Islet of Langerhans (tissue), 1 donor: ENCODE results near the gene ATXN1.
"Not testable (repeated sequence)": the region's sequence is repeated elsewhere in the genome, so short reads cannot be mapped to it uniquely, and the experiment has no call there.

Experiments
- FAIRE-seq: peaks from one replicate; lab custom pipeline; 2011; peaks lifted over from hg19 to GRCh38; lab: Jason Lieb, UNC

Gene ATXN1

DNA sequence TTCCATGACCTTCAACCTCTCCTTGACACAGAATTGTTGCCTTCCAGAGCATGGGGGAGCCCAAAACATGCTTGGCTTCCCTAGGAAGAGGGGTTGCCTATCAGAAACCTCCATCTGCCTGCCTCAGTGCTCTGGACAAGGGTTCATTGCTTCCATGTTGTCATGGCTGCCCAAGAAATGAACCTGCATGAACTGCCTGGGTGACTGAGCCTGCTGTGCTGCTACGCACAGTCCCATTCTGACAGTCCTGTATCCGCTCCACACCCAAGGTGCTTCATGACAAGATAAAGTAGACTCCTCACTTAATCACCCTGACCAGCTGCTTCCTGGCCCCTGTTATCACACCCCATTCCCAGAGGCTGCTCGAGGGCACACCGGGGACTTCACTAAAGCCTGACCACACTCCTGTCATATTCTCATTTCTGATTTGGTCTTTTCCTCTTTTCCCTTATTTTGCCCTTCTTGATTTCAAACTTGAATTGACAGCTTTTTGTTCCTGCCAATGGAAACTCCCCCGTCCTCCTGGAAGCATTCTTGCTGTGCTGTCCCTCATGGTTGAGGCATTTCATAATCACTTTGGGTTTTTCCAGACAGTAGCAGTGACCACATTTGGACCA, 491.0 kb downstream of the ATXN1 start:
- no peak for FAIRE-seq

DNA sequence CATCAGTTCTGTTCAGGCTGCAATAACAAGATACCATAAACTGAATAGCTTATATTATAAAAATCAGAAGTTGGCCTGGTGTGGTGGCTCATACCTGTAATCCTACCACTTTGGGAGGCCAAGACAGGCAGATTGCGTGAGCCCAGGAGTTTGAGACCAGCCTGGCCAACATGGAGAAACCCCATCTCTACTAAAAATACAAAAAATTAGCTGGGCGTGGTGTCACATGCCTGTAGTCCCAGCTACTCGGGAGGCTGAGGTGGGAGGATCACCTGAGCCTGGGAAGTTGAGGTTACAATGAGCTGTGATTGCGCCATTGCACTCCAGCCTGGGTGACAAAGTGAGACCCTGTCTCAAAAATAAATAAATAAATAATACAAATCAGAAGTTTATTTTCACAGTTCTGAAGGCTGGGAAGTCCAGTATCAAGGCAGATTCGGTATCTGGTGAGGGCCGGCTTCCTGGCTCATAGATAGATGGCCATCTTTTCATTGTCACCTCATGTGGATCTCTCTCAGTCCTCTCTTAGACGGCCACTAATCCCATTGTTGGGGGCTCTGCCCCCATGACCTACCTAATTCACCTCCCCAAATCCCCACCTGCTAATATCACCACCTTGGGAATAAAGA, 491.7 kb downstream of the ATXN1 start:
- FAIRE-seq = not testable (repeated sequence)

DNA sequence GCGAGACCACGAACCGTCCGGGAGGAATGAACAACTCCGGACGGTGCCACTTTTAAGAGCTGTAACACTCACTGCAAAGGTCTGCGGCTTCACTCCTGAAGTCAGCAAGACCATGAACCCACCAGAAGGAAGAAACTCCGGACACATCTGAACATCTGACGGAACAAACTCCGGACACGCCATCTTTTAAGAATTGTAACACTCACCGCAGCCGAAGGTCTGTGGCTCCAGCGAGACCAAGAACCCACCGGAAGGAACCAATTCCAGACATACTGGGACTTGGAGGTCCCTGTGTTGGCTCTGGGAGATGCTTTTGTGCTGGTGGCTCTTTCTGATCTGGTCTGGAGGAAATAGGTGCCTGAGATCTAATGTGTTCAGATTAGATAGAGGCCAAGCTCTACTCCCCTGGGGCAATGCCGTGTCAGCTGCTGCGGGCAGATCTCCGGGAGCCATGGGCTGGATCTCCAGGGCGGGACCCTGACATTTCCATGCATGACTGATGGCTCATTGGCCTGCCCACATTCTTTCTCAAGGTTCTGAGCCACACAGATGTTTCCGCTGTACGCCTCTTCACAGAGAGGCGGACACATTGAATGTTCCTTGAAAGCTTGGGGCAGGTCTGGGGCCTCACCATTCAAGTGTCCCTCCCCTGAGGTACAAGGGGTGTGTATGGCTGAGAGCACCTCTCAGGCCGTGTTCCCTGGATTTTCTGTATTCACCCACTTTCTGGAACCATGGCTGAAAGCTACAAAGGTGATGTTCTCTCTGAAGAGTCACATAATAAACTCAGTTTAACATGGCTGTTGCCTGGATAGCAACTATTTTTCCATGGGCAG, 493.6 kb downstream of the ATXN1 start:
- no peak for FAIRE-seq

DNA sequence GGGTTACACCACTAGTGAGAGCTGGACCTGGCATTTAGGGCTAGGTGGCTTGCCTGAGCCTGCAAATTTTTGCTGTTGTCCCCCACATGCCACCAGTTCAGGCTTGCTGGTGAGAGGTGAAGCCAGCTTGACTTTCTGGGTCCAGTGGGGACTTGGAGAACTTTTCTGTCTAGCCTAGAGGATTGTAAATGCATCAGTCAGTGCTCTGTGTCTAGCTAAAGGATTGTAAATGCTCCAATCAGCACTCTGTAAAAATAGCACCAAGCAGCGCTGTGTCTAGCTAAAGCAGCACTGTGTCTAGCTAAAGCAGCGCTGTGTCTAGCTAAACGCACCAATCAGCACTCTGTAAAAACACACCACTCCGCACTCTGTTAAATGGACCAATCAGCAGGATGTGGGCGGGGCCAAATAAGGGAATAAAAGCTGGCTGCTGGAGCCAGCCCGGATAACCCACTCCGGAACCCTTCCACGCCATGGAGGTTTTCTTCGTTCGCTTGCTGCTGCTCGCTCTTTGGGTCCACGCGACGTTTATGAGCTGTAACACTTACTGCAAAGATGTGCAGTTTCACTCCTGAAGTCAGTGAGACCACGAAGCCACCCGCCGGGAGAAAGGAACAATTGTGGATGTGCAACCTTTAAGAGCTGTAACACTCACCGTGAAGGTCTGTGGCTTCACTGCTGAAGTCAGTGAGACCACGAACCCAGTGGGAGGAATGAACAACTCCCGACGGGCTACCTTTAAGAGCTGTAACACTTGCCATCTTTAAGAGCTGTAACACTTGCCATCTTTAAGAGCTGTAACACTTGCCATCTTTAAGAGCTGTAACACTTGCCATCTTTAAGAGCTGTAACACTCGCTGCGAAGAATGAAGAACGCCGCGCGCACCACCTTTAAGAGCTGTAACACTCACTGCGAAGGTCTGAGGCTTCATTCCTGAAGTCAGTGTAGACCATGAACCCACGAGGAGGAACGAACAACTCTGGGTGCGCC, 495.6 kb downstream of the ATXN1 start:
- no peak for FAIRE-seq

DNA sequence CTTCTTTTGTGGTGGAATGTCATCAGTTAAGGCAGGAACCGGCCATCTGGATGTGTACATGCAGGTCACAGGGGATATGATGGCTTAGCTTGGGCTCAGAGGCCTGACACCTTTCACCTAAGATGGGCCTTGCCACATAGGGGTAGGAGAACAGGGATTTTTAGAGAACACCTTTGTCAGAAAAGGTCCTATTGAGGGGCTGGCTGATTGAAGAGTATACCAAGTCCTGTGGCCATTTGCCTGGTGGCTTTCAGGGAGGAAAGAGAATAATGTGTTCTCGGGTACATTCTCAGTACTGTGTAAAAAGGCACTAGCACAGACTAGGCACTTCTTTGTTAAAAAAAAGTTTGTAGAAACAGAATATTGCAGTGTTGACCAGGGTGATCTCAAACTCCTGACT, 496.5 kb downstream of the ATXN1 start:
- FAIRE-seq = no peak

DNA sequence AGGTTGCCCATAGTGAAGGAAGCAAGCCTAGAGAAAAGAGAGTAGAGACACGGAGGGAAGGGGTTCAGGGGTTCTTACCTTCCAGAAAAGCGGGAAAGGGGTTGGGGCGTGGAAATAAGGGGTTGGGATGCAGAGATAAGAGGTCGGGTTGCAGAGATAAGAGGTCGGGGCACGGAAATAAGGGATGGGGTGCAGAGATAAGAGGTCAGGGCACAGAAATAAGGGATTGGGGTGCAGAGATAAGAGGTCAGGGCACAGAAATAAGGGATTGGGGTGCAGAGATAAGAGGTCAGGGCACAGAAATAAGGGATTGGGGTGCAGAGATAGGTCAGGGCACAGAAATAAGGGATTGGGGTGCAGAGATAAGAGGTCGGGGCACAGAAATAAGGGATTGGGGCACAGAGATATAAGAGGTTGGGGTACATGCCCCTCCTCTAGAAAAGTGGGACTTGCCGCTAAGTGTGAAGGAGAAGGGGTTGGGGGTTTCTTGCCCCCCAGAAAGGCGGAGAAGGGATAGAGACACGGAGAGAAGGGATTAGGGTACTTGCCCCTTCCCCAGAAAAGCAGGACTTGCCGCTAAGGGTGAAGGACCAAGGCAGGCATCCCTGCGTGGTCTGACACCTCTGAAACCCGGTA, 497.7 kb downstream of the ATXN1 start:
- not testable (repeated sequence) for FAIRE-seq

DNA sequence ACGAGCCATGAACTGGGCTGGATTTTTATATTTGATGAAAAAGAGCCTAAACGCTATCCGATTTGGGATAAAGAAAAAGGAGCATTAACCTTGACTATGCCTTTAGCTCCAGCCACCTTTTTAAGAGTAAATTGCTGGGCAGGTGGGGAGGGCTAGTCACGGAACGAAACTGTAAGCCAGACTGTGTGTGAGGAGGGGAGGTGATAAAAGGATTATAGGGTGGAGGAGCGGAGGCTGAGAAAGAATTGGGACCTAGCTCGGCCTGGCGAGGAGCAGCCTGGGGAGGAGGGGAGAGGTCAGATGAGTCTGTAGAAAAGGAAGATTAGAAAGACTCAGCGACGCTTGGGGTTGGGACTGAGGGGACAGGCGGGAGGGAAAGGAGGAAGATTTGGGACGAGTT, 498.5 kb downstream of the ATXN1 start:
- not testable (repeated sequence) for FAIRE-seq

DNA sequence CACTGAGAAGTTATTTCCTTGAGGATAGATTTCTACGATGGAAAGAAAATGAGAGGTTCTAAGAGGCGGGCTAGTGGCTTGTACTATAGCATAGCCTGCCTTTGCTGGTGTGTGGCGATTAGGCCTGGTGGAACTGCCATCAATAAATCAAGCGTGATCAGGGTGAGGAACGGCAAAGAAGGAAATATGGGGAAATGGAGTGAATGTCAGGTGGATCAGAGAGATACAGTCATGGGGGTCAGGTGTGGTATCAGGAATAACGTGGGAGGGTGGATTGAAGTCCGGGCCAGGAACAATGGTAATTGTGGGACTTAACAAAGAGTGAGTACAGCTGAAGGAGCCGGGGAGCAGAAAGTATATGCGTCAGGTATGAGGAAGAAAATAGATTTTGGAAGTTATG, 500.7 kb downstream of the ATXN1 start:
- not testable (repeated sequence) for FAIRE-seq

DNA sequence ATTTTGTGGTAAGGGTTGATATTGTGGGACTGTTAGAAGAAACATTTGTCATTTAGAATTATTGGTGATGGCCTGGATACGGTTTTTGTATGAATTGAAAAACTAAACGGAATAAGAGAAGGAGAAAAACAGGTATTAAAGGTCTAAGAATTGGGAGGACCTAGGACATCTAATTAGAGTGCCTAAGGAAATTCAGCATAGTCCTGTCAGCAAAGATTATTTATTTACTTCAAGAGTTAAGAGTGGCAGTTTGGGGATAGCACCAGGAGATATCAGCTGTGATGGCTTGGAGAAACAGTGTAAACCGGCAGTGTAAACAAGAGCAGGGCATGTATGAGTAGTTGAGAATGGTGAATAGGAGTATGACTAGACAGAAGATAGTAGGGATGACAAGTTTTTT, 501.7 kb downstream of the ATXN1 start:
- FAIRE-seq = not testable (repeated sequence)

DNA sequence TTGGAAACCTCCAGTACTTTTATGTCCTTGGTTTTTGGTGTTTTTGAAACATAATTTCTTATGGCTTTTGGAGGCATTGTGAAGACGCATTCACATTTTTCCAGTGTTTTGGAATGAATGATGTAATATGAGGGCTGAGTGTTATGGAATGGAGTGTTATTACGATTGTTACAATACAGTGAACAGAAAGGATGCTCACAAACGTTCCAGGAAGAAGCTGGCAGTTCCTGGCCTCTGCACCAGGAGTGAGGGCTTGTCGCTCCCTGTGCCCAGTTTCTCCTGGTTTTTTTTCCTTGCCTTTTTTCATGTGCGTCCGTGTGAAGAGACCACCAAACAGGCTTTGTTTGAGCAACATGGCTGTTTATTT, 502.6 kb downstream of the ATXN1 start:
- FAIRE-seq = no peak

DNA sequence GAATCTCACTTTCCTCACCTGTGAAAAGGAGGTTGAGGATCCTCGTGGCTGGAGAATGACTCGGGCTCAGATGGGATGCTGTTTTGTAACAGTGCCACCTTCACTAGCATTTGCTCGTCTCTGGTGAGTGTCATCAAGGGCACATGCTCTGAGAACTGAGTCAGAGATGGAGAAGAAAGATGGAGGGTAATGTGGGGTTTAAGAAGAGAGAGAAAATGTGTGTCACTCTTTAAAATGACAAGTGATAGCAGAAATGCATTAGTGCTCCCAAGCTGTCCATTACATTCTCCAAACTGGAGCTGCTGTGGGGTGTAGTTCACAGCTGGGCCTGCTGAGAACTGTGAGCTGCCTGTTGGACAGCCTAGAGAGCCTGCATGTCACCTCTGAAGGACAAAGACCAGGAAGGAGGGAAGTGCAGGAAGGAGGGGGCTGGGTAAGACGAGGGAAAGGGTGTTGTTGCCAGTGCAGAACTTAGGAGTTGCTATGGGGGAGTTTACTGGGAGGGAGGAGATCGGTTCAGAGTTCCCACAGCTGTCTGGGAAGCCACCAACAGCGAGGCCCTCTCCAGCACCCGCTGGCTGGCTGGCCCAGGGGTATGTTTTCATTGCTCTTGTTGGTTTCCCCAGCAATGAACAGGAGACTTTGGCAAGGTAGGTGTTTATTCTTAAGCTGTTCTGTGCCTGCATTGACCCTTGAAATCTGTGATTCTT, 503.1 kb downstream of the ATXN1 start:
- no peak for FAIRE-seq

DNA sequence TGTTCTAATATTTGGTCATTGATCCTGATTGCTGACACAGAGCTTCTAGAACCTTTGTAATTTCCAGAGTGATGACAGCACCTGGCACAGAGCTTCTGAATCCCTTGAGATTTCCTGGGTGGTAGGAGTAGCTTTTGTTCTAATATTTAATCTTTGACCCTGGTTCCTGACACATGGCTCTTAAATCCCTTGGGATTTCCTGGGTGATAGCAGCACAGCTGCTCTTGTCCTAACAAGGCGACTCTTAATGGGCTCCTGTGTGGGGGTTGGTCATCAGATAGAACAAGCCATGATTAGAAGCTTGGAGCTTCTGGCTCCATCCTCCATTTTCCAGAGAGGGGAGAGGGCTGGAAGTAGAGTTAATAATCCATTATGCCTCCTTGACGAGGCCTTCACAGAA, 504.5 kb downstream of the ATXN1 start:
- FAIRE-seq = no peak

DNA sequence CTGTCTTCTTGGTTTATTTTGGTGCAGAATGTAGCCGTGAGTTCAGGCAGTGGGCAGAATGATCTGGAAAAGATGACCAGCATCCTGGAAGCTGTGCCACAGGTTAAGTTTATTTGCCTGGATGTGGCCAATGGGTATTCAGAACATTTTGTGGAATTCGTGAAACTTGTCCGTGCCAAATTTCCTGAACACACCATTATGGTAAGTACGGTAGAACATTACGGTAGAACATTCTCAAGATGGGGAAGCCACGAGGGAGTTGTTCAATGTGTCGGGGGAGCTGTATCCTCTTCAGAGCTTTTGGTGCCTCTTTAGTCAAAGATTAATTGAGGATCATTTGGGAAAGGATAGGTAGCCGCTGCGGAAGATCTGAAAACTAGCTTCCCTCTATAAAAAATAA, 506.7 kb downstream of the ATXN1 start:
- FAIRE-seq = no peak

DNA sequence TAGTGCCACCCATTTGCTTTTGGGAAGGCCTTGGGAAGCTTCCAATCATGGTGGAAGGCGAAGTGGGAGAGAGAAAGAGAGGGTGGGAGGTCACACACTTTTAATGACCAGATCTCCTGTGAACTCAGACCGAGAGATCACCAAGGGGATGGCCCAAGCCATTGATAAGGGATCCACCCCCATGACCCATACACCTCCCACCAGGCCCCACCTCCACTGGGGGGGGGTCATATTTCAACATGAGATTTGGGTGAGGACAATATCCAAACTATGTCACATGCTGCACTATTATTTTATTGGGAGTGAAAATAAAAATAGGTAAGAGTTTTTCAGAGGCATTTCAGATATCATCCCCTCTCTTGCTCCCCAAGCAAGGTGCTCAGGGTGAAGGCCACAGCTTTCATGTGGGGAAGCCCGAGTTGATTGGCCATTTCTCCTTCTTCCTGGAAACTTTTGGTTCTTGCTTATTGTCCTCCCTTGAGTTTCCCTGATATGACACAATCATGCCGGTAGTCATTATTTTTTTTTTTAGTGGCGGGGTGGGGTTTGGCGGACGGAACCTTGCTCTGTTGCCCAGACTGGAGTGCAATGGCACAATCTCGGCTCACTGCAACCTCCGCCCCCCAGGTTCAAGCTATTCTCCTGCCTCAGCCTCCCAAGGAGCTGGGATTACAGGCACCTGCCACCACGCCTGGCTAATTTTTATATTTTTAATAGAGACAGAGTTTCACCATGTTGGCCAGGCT, 507.7 kb downstream of the ATXN1 start:
- no peak for FAIRE-seq

DNA sequence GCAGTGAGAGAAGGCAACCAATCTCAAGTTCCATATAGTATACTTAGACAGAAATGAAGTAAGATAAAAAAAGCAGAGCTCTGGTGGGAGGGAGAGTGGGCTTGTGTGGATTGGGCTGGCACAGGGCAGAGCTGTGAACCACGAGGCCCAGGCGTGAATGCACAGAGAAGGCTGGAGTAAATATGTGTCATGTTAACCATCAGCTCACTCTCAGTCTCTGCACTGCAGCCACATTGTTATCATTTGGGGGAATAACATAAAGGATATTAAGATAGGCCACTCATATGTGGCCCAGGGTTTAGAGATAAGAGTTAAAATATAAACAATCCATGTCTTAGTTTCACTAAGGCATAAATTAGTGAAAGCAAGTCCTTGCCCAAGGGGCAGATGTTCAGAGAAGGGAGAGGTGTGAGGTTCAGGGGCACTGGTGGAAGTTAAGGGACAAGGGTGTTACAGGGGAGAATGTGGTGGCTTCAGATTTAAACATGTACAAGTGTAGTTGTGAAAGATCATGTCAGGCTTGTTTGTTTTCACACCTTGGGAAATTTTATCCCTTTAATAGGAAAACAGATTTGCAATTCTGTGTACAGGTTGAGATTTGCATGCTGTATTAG, 508.5 kb downstream of the ATXN1 start:
- no peak for FAIRE-seq

DNA sequence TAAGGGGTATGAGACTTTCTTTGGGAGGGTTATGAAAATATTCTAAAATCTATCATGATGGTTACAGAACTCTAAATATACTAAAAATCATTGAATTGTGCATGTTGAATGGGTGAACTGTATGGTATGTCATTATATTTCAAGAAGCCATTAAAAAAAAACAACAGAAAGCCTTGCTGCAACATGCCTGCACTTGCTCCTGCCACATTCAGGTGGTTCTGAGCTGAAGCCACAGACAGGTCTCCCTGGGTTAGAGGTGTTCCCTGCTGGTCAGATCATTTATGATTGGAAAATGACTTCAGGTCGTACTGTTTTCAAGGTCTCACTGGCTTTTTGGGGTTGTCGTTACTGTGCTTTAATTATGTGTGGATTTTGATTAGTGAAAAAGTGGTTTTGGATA, 509.6 kb downstream of the ATXN1 start:
- no peak for FAIRE-seq

DNA sequence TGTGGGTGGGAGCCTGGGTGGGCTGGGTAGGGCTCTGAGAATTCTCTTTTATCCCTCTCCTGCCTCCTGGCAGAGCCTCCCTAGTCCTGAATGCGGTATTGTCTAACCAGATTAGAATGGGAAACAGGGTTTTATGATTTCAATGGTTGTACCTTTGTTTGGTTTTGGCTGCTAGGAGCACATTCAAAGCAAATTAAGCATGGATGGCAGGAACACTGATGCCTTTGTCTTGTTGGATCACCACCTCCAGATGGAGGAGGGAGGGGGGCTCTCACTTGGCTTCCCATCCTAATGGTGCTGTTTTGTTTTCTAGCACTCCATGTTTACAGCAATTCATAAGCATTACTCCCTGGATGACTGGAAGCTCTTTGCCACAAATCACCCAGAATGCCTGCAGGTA, 511.3 kb downstream of the ATXN1 start:
- FAIRE-seq = no peak
